Fibroblast of the aortic adventitia (primary cell): Measurements from ENCODE around the gene GATAD2A. TPM values are rescaled to one million over a fixed set of nuclear protein-coding genes. Genes with fewer than 3 reads are reported as not detected.

Source experiments
- DNase-seq: peaks from one replicate; pipeline ENCODE4 v3.0.0-alpha.2; 2010; ENCODE audit warnings: low read depth
- H3K4me3 ChIP-seq: 2 replicates; pipeline ENCODE4 v1.5.1; 2011; ENCODE audit warnings: low read depth, mild to moderate bottlenecking, control low read depth, low read length, moderate library complexity
- CTCF ChIP-seq: IDR thresholded peaks from 2 replicates; pipeline ENCODE4 v1.5.1; 2011; ENCODE audit warnings: mild to moderate bottlenecking, low read length, control low read depth, inconsistent platforms; ENCODE audit not compliant: insufficient read depth
- total RNA-seq: library from RNA; depleted of rRNA; stranded (reverse); fragments of >200 nt; gene quantifications from 2 replicates; pipeline ENCODE4 v1.2.3, GENCODE V29; 2012; ENCODE audit warnings: low replicate concordance

The GATAD2A gene
- total RNA-seq, 1 donor: 46.4 TPM

DNA sequence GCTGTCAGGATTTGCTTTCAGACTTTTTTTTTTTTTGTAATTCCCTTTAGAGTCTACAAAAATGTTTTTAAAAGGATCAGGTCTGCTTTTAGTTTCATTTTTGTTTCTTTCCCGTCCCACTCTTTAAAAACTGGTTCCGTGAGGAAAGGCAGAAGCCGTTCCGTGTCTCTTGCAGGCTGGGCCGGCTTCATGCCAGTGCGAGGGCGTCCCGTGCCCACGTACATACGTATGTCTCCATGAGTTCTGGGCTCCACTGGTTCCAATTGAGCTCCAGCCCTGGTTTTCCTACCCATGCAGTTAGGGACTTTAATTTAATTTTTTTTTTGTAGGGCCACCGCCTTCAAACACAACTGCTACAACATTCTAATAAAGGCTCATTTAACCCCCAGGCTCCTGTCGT lies 101.1 kb downstream of the GATAD2A start:
- TF ChIP-seq CTCF: no peak
- no peak for DNase-seq
- H3K4me3 ChIP-seq: no peak overlapping the region

DNA sequence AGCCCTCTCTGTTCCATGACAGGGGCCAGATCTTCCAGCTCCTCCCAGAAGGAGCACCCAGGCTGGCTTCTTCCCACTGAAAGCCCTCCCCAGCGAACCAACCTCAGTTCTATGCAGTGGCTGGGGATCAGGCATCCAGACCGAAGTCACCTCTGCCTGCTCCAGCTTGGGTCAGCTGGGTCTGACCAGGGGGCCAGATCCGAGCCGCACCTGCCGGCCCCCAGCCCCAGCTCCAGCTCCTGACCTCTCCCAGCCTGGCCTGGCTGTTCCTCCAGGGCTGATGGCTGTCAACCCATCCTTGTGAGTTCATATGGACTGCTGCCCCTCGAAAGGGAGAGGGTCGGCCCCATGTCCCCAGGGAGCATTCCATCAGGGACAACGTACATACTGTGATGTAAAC lies 101.9 kb downstream of the GATAD2A start:
- no peak for TF ChIP-seq CTCF
- no peak for DNase-seq
- H3K4me3 ChIP-seq: no peak overlapping the region

GRCh38 chr19:19508217-19508616 lies 102.7 kb downstream of the GATAD2A start:
- no peak overlapping the region for H3K4me3 ChIP-seq
- DNase-seq: no peak
- TF ChIP-seq CTCF: no peak

- no peak overlapping the region for H3K4me3 ChIP-seq
- TF ChIP-seq CTCF: no peak
- DNase-seq: peak; percentile 9
These were observed 105.0 kb downstream of the GATAD2A start for GRCh38 chr19:19510432-19510831.

GRCh38 chr19:19513682-19514081 lies 108.2 kb downstream of the GATAD2A start:
- H3K4me3 ChIP-seq: no peak overlapping the region
- no peak for DNase-seq
- TF ChIP-seq CTCF: no peak

DNA sequence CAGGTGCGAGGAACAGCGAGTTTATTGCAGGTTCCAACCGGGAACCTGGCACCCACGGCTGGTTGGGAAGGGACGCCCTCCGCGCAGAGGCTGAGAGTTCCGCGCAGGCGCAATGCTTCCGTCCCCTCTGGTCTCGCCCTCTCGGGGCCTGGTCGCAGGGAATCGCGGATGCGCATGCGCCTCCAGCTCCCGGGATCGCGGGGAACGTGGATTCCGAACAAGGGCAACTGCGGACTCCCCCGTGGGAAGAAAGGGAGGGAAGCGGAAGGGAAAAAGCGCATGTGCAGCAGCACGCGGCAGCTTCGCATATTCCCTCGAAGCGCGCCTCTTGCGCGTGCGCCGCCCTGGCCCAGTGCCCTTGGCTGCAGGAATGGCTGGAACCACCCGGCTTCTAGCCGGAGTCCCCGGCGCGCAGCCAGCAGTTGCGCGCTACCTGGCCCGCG lies 108.8 kb downstream of the GATAD2A start:
- no peak for TF ChIP-seq CTCF
- DNase-seq: peak; percentile 58
- H3K4me3 ChIP-seq: peak overlapping the region; percentile 9

DNA sequence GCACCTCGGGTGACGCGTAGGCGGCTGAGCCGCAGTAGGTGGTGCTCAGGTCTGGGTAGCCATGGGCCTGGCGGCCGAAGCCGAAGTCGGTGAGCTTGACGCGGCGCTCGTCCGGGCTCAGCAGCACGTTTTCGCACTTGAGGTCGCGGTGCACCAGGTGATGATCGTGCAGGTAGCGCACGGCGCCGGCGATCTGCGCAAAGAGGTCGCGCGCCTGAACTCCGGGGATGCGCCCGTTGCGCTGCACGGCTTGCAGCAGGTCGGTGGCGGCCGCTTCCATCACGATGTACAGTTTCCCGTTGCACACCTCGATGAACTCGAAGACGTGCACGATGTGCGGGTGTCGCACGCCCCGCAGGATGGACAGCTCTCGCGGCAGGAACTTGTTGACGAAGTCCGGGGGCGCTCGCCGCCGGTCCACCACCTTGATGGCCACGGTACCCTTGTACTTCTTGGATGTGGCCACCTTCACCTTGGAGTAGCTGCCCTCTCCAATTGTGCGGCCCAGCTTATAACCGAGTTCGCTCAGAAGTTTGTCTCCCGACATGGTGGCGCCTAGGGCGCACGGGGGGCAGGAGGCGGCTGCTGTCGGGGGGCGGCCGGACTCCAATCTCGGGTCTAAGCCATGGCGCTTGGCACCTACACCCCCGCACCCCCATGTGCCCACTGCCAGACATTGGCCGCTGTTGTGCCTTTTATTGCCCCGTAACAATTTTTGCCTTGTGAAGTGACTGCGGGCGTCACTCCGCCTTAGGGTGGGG lies 109.6 kb downstream of the GATAD2A start, which contains the start of gene TSSK6:
TSS of gene TSSK6 (minus strand) at position 668 of the 761 bp plus-strand sequence. CDS start at position 547, 121 bp downstream.
- TF ChIP-seq CTCF: no peak
- DNase-seq: no peak
- H3K4me3 ChIP-seq: peak within 1 kb of the TSS; percentile 91
